SKM-1 (cell line): ENCODE measurements around the gene GARIN5A.

Experiments used
- DNase-seq: peaks from one replicate; lab custom pipeline; 2025; ENCODE audit not compliant: unreplicated experiment; lab: John Stamatoyannopoulos, UW

Gene GARIN5A

DNA sequence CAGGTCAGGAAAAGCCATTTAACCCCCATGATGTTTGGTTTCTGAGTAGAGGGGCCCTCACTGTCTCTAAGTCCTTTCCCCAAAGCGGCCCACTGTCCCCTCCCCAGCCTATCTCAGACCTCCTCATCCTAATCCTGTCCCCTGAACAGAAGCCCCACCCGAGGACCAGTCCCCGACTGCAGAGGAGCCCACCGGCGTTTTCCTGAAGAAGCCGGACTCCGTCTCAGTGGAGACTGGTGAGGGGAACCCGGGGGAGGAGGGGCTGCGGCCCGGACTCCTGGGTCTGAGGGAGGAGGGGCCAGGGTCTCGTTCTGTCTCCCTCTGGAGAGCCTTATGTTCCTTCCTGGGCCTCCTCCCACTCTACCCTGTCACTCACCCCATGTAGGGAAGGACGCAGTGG, 41.0 kb downstream of the GARIN5A start:
- no peak for DNase-seq

GRCh38 chr19:50435221-50435620, 41.4 kb downstream of the GARIN5A start:
- DNase-seq = no peak

- no peak for DNase-seq
Measured at GRCh38 chr19:50434525-50434924, 42.1 kb downstream of the GARIN5A start.

DNA sequence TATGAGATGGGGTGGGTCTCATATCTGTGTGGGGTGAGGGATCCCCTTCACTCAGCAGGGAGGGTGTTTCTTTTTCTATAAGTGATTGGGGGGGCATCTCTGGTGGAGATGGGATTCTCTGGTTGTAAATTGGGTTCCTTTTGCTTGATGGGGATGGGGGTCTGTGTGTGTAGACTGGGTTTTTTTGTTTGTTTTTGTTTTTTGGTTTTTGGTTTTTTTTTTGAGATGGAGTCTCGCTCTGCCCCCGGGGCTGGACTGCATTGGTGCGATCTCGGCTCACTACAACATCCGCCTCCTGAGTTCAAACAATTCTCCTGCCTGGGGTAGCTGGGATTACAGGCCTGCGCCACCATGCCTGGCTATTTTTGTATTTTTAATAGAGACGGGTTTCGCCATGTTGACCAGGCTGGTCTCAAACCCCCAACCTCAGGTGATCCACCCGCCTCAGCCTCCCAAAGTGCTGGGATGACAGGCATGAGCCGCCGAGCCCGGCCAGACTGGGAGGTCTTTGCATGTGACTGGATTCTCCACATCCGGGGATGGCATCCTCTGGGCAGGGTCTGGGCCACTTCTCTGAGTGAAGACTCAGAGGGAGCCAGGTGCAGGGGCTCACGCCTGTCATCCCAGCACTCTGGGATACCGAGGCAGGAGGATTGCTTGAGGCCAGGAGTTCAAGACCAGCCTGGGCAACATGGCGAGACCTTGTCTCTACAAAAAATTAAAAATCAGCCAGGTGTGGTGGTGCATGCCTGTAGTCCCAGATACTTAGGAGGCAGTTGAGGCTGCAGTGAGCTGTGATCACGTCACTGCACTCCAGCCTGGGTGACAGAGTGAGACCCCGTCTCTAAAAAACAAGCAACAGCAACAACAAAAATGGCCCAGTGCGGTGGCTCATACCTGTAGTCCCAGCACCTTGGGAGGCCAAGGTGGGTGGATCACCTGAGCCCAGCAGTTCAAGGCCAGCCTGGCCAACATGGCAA, 43.2 kb downstream of the GARIN5A start:
- no peak for DNase-seq

GRCh38 chr19:50432221-50433028, 44.2 kb downstream of the GARIN5A start, which contains the start of gene MYBPC2:
Gene MYBPC2 (plus strand): TSS chr19:50432892. CDS start chr19:50432954, 62 bp downstream.
- no peak for DNase-seq

- DNase-seq = peak; percentile 12
Measured at GRCh38 chr19:50431343-50432220, 45.1 kb downstream of the GARIN5A start.

DNA sequence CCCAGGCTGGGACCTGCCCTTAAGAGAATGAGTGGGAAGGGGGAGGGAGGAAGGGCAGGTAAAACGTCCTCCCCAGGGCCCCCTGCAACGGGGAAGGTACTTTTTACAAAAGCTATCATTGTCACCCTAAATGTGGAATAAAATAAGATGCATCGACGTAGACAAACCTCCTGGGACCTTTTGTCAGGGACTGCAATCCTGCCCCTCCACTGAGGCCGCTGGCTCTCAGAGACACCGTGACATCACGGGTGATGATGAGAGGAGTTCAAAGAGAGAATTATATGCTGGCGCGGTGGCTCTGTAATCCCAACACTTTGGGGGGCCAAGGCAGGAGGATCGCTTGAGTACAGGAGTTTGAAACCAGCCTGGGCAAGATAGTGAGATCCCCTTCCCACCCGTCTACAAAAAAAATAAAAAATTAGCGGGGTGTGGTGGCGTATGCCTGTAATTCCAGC, 45.7 kb downstream of the GARIN5A start:
- no peak for DNase-seq

GRCh38 chr19:50428772-50429463, 47.7 kb downstream of the GARIN5A start:
- no peak for DNase-seq

- DNase-seq = no peak
Measured at GRCh38 chr19:50427997-50428425, 48.6 kb downstream of the GARIN5A start.

GRCh38 chr19:50427318-50427925, 49.2 kb downstream of the GARIN5A start:
- no peak for DNase-seq

GRCh38 chr19:50425581-50425980, 51.1 kb downstream of the GARIN5A start:
- no peak for DNase-seq

DNA sequence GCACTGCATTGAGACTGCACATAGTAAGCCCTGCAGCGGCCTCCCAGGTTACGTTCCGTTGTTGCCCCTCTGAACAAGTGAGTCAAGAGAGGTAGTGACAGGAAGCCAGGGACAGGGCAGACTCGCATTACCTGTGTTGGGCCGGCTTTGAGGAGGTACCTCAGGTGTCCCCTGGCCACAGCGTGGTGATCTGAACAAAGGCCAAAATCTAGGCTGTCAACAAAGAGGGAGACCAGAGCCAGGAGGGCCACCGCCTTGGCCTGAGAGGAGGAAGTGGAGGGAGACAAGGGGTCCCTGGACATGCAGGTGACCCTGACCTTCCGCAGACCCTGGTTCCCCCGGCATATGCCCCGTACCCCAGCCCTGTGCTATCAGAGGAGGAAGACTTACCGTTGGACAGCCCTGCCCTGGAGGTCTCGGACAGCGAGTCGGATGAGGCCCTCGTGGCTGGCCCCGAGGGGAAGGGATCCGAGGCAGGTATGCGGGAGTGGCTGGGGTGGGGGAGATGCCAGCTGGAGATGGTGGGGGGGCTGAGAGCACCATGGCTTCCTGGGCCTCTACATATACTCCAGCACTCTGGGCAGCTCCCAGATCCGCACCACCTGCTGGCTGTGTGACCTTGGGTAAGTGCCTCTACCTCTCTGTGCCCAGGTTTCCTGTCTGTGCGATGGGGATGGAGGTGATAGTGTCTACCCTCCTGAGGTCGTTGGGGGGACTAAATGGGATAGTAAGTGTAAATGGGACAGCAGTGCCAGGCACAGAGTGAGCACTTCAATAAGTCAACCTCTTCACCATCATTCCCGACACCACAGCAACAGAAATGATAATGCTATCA, 53.2 kb downstream of the GARIN5A start:
- no peak for DNase-seq

DNA sequence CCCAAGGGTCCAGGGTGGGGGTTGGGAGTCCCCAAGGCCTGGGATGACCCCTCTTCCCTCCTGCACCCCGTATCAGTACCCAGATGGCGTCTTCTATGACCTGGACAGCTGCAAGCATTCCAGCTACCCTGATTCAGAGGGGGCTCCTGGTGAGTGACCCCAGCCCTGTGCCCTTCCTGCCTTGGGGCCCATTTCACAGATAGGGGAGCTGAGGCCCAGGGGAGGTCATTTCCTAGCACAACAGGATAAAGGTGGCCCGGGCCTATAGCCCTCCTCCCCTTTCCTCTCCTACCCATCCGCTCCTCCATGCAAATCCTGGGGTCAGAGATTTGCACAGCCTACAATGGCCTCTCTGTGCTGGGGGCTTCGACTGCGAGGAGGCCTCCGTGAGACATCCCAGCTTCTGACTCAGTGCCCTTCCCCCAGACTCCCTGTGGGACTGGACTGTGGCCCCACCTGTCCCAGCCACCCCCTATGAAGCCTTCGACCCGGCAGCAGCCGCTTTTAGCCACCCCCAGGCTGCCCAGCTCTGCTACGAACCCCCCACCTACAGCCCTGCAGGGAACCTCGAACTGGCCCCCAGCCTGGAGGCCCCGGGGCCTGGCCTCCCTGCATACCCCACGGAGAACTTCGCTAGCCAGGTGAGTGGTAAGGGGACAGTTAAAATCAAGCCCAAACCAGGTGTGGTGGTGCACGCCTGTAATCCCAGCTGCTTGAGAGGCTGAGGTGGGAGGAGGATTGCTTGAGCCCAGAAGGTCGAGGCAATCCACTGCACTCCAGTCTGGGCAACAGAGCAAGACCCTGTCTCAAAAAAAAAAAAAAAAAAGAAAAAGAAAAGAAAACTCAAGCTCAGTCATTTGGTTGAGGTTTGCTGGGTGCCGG, 54.0 kb downstream of the GARIN5A start:
- no peak for DNase-seq

GRCh38 chr19:50420808-50421207, 55.8 kb downstream of the GARIN5A start:
- no peak for DNase-seq

DNA sequence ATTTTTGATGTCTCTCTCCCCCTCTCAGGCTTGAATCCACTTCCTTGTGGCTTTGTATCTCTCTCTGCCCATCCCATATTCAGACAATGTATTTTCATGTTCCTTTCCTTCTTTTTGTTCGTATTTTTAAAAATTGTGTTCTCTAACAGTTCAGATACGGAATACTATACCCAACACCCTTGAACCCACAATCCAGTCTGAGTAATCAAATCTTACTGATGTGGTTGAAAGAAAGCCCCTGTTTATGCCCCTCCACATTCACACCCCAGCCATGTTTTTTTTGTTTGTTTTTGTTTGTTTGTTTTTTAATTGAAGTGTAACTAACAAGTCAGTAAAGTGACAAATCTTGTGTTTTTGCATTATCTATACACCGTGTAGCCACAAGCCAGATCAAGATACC, 56.5 kb downstream of the GARIN5A start:
- no peak for DNase-seq

- no peak for DNase-seq
Measured at GRCh38 chr19:50419580-50420035, 57.0 kb downstream of the GARIN5A start.

GRCh38 chr19:50419022-50419579, 57.5 kb downstream of the GARIN5A start:
- DNase-seq = no peak
